Loucy (cell line): ENCODE data around the gene TPST2.

ENCODE experiments used
- CTCF ChIP-seq: fragments of 200-600 bp; sonication (generic); conservative IDR thresholded peaks from 2 replicates; pipeline ENCODE4 v1.5.1; 2014; ENCODE audit warnings: mild to moderate bottlenecking, antibody characterized with exemption, low read length
- EZH2phosphoT487 ChIP-seq: fragments of 200-600 bp; IDR thresholded peaks from 2 replicates; pipeline ENCODE4 v1.6.1; 2018; ENCODE audit warnings: antibody characterized with exemption, mild to moderate bottlenecking, moderate library complexity, borderline replicate concordance

- TF ChIP-seq CTCF (no peak), EZH2phosphoT487 (no peak)
Measured at GRCh38 chr22:26499188-26499703, 90.7 kb downstream of the TPST2 start.
